Karpas-422 (cell line): Measurements from ENCODE around the gene AK3. TPM values are rescaled to one million over a fixed set of nuclear protein-coding genes. Genes with fewer than 3 reads are reported as not detected.
"Not testable (repeated sequence)": the region's sequence is repeated elsewhere in the genome, so short reads cannot be mapped to it uniquely, and the experiment has no call there.

Source experiments
- DNase-seq: peaks from one replicate; pipeline ENCODE4 v3.0.0-alpha.2; 2015
- H2AFZ ChIP-seq: fragments of 200-600 bp; sonication (generic); 2 replicates; pipeline ENCODE4 v1.6.1; 2014; ENCODE audit warnings: antibody characterized with exemption, low read length, mixed read lengths
- H3K27ac ChIP-seq: fragments of 200-600 bp; sonication (generic); 2 replicates; pipeline ENCODE4 v1.5.1; 2014; ENCODE audit warnings: mild to moderate bottlenecking, low read length, moderate library complexity
- H3K27me3 ChIP-seq: fragments of 200-600 bp; sonication (generic); 2 replicates; pipeline ENCODE4 v1.6.1; 2014; ENCODE audit warnings: low read length, mixed read lengths
- H3K36me3 ChIP-seq: fragments of 200-600 bp; sonication (generic); 2 replicates; pipeline ENCODE4 v1.6.1; 2014; ENCODE audit warnings: low read length, mixed read lengths; ENCODE audit not compliant: insufficient read depth
- H3K4me1 ChIP-seq: fragments of 200-600 bp; sonication (generic); 2 replicates; pipeline ENCODE4 v1.6.1; 2014; ENCODE audit warnings: mild to moderate bottlenecking, low read length, mixed read lengths
- H3K4me2 ChIP-seq: fragments of 200-600 bp; sonication (generic); 2 replicates; pipeline ENCODE4 v1.6.1; 2014; ENCODE audit warnings: low read length, low read depth, mild to moderate bottlenecking; ENCODE audit not compliant: poor library complexity, severe bottlenecking
- H3K4me3 ChIP-seq: fragments of 200-600 bp; sonication (generic); 2 replicates; pipeline ENCODE4 v1.5.1; 2014; ENCODE audit warnings: mild to moderate bottlenecking, antibody characterized with exemption, low read length, mixed read lengths
- H3K79me2 ChIP-seq: fragments of 200-600 bp; sonication (generic); 2 replicates; pipeline ENCODE4 v1.6.1; 2014; ENCODE audit warnings: mild to moderate bottlenecking, low read length, mixed read lengths
- H3K9ac ChIP-seq: fragments of 200-600 bp; sonication (generic); 2 replicates; pipeline ENCODE4 v1.6.0; 2014; ENCODE audit warnings: low read length
- H3K9me2 ChIP-seq: fragments of 200-600 bp; sonication (generic), shearing (Covaris generic); replicated peaks from 2 replicates; pipeline ENCODE4 v1.6.0; 2014; ENCODE audit warnings: mild to moderate bottlenecking, low read length, moderate library complexity; ENCODE audit not compliant: insufficient read depth
- H3K9me3 ChIP-seq: fragments of 300-700, 200-600 bp; sonication (generic); 2 replicates; pipeline ENCODE4 v1.6.1; 2014; ENCODE audit warnings: low read length, mixed read lengths
- H4K20me1 ChIP-seq: fragments of 200-600 bp; sonication (generic); 2 replicates; pipeline ENCODE4 v1.6.1; 2014; ENCODE audit warnings: mild to moderate bottlenecking, antibody characterized with exemption, low read length, low read depth; ENCODE audit not compliant: insufficient read depth
- total RNA-seq: library from RNA; depleted of rRNA; stranded (reverse); fragments of >200 nt; shearing (Covaris generic); gene quantifications from 2 replicates; pipeline ENCODE4 v1.2.3, GENCODE V29; 2014; ENCODE audit warnings: low replicate concordance; rRNA removed

Gene AK3
- total RNA-seq: 49.8 and 67.3 TPM in 2 replicates

DNA sequence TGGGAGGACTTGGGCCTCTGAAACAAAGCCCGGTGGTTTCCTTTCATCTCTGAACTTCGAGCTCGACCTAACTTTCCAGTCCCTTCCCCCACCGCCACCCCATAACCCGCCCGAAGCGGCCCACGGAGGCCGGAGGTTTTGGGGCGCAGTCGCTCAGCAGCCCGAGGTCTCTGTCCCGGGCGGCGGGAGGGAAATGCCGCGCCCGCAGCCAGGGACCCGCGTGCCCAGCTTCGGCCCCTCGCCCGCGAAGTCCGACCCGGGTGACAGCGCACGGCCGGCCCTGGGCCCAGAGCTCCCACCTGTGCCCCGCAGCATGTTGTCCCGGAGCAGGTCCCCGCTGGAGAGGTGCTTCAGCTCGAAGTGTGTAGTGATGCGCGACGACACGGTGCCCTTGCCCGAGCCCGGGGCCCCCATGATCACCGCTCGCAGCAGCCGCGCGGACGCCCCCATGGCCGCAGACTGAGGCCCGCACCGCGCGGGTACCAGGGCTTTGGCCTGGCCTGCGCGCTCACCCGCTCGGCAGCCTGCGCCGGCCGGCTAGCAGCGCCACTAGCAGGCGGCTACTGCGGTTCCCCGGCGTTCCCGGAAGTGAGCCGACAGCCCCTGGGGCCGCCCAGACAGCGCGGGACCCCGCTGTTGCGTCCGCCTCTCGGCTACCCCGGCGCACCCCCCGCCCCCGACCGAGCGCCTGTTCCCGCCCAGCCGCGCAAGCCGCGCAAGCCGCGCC is at the start of gene AK3:
Gene AK3 (minus strand): TSS at position 565 of the 727 bp plus-strand sequence. CDS start 115 bp downstream, at position 450.
- Histone ChIP-seq H4K20me1 (peaks cover 6% of the 10 kb centered on the region; the same call in 1 of the 2 replicates), H3K4me2 (peak within 1 kb of the TSS; percentile 96), H3K9me3 (no peaks in the 10 kb centered on the region), H3K36me3 (0 out of 2 replicates have a peak, but pooled peaks cover 3% of the 10 kb centered on the region), H3K79me2 (peaks cover 50% of the 10 kb centered on the region), H3K27ac (peak within 1 kb of the TSS; percentile 61), H3K27me3 (0 out of 2 replicates have a peak, but pooled peaks cover 3% of the 10 kb centered on the region), H3K9ac (peak within 1 kb of the TSS; percentile 95), H3K4me1 (peaks cover 26% of the 10 kb centered on the region), H2AFZ (peak within 1 kb of the TSS; percentile 97), H3K9me2 (no peaks in the 10 kb centered on the region), H3K4me3 (peak within 1 kb of the TSS; percentile 92)
- peak; percentile 95 for DNase-seq

DNA sequence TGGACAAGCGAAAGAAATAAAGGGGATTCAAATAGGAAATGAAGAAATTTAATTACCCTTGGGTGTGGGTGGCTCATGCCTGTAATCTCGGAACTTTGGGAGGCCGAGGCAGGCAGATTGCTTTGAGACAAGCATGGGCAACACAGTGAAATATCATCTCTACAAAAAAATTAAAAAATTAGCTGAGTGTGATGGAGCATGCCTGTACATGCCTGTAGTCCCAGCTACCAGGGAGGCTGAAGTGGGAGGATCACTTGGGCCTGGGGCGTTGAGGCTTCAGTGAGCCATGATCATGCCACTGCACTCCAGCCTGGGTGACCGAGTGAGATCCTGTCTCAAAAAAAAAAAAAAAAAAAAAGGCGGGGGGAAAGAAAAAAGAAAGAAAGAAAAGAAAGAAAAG is 47.7 kb upstream of the AK3 start:
- H3K9me2 ChIP-seq: no peaks in the 10 kb centered on the region
- H3K36me3 ChIP-seq: no peaks in the 10 kb centered on the region
- no peak overlapping the region for H2AFZ ChIP-seq
- H3K4me1 ChIP-seq: peaks cover 10% of the 10 kb centered on the region
- H3K9ac ChIP-seq: no peak overlapping the region
- no peak overlapping the region for H3K4me3 ChIP-seq
- peaks cover 9% of the 10 kb centered on the region for H3K79me2 ChIP-seq
- no peak overlapping the region for H3K27ac ChIP-seq
- H3K9me3 ChIP-seq: no peaks in the 10 kb centered on the region
- H3K4me2 ChIP-seq: no peak overlapping the region
- no peaks in the 10 kb centered on the region for H3K27me3 ChIP-seq
- H4K20me1 ChIP-seq: peaks cover 4% of the 10 kb centered on the region; the same call in 1 of the 2 replicates
- DNase-seq: no peak

DNA sequence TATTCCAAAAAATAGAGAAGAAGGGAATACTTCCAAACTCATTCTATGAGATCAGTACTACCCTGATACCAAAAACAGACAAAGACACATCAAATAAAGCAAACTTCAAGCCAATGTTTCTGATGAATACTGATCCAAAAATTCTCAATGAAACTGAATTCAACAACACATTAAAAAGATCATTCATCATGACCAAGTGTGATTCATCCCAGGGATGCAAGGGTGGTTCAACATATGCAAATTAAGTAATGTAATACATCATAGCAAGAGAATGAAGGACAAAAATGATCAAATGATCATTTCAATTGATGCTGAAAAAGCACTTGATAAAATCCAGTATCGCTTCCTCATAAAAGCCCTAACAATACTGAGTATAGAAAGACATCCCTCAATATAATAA is 46.9 kb upstream of the AK3 start:
- Histone ChIP-seq H3K9me3 (no peaks in the 10 kb centered on the region), H3K4me1 (peaks cover 9% of the 10 kb centered on the region), H2AFZ (no peak overlapping the region), H3K79me2 (peaks cover under 1% of the 10 kb centered on the region), H3K36me3 (no peaks in the 10 kb centered on the region), H3K9me2 (no peaks in the 10 kb centered on the region), H3K9ac (no peak overlapping the region), H3K4me2 (no peak overlapping the region), H3K27ac (no peak overlapping the region), H4K20me1 (no peaks in the 10 kb centered on the region), H3K4me3 (no peak overlapping the region), H3K27me3 (no peaks in the 10 kb centered on the region)
- DNase-seq: no peak

DNA sequence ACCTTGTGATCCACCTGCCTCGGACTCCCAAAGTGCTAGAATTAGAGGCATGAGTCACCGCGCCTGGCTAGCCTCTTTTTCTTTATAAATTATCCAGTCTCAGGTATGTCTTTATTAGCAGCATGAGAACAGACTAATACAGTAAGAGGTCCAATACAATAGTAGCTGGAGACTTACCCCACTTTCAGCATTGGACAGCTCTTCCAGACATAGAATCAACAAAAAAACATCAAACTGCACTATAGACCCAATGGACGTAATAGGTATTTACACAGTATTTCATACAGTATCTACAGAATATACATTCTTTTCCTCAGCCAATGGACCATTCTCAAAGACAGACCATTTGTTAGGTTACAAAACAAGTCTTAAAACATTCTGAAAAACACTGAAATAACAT is 45.6 kb upstream of the AK3 start:
- H3K9ac ChIP-seq: no peak overlapping the region
- H3K27me3 ChIP-seq: no peaks in the 10 kb centered on the region
- no peaks in the 10 kb centered on the region for H4K20me1 ChIP-seq
- no peak overlapping the region for H2AFZ ChIP-seq
- DNase-seq: no peak
- peaks cover 2% of the 10 kb centered on the region; the same call in 1 of the 2 replicates for H3K4me1 ChIP-seq
- no peaks in the 10 kb centered on the region for H3K9me3 ChIP-seq
- no peaks in the 10 kb centered on the region for H3K36me3 ChIP-seq
- H3K27ac ChIP-seq: no peak overlapping the region
- H3K4me3 ChIP-seq: no peak overlapping the region
- H3K79me2 ChIP-seq: no peaks in the 10 kb centered on the region
- H3K4me2 ChIP-seq: no peak overlapping the region
- no peaks in the 10 kb centered on the region for H3K9me2 ChIP-seq

DNA sequence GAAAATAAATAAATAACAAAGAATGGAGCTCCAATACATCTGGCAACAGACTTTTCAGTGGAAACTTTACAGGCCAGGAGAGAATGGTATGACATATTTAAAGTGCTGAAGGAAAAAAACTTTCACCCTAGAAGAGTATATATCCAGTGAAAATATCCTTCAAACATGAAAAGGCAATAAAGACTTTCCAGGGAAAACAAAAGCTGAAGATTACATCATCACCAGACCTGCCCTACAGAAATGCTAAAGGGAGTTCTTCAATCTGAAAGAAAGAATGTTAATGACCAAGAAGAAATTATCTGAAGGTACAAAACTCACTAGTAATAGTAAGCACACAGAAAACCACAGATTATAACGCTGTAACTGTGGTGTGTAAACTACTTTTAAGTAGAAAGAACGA is 43.4 kb upstream of the AK3 start:
- Histone ChIP-seq H3K36me3 (no peaks in the 10 kb centered on the region), H4K20me1 (no peaks in the 10 kb centered on the region), H3K4me1 (no peaks in the 10 kb centered on the region), H3K79me2 (no peaks in the 10 kb centered on the region), H2AFZ (no peak overlapping the region), H3K27me3 (no peaks in the 10 kb centered on the region), H3K4me2 (no peak overlapping the region), H3K4me3 (no peak overlapping the region), H3K9ac (no peak overlapping the region), H3K9me3 (no peaks in the 10 kb centered on the region), H3K9me2 (no peaks in the 10 kb centered on the region), H3K27ac (no peak overlapping the region)
- no peak for DNase-seq

DNA sequence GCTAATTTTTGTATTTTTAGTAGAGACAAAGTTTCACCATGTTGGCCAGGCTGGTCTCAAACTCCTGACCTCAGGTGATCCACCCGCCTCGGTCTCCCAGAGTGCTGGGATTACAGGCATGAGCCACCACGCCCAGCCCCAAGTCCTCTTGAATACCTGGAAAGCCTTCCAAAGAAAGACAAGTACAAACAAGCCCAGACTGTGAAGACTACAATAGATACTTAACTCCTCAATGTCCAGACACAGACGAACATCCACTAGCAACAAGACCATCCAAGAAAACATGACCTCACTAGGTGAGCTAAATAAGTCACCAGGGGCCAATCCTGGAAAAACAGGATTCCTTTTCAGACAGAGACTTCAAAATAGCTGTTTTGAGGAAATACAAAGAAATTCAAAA is 42.2 kb upstream of the AK3 start:
- not testable (repeated sequence) for DNase-seq, H3K9me2 ChIP-seq, H2AFZ ChIP-seq

DNA sequence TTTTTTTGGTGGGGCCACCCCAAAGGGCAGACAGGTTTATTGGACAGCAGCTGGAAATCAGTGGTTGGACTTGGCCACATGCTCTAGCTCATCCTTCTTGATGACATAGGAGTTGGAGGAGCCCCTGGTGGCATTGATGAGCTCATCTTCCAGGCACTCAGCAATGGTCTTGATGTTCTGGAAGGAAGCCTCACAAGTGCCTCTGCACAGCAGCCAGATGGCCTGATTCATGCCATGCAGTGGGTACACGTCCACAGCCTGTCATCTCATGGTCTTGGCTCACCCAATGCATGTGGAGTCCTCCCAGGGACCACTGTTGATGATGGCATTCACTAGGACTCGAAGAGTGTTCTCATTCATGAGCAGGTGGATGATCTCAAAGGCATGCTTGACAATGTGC is 40.4 kb upstream of the AK3 start:
- DNase-seq: no peak
- no peak overlapping the region for H3K4me2 ChIP-seq
- H3K36me3 ChIP-seq: no peaks in the 10 kb centered on the region
- H3K4me1 ChIP-seq: no peaks in the 10 kb centered on the region
- no peaks in the 10 kb centered on the region for H3K9me2 ChIP-seq
- H3K27ac ChIP-seq: no peak overlapping the region
- no peak overlapping the region for H3K9ac ChIP-seq
- H4K20me1 ChIP-seq: no peaks in the 10 kb centered on the region
- H3K27me3 ChIP-seq: no peaks in the 10 kb centered on the region
- H3K9me3 ChIP-seq: no peaks in the 10 kb centered on the region
- no peak overlapping the region for H3K4me3 ChIP-seq
- H3K79me2 ChIP-seq: no peaks in the 10 kb centered on the region
- no peak overlapping the region for H2AFZ ChIP-seq

More for the DNA sequence above, 42.2 kb upstream of the AK3 start:
- not testable (repeated sequence) for H3K79me2 ChIP-seq, H3K9me3 ChIP-seq, H3K36me3 ChIP-seq, H3K27me3 ChIP-seq, H3K4me2 ChIP-seq, H4K20me1 ChIP-seq, H3K4me1 ChIP-seq, H3K9ac ChIP-seq, H3K27ac ChIP-seq, H3K4me3 ChIP-seq

DNA sequence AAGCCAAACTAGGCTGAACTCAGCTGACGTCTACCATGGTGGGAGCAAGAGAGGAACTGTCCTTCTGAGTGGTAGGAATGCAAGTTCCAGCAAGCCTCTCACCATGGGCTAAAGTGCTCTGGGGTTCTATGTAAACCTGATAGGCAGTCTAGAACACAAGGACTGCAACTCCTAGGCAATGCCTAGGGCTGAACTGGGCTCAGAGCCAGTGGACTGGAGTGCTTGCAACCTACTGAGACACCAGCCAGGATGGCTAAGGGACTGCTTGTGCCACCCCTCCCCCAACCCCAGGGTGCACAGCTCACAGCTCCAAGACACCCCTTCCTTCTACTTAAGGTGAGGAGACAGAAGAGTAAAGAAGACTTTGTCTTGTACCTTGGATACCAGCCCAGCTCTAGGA is 39.6 kb upstream of the AK3 start:
- Histone ChIP-seq H3K4me3 (no peak overlapping the region), H3K9me2 (no peaks in the 10 kb centered on the region), H2AFZ (no peak overlapping the region), H3K9ac (no peak overlapping the region), H4K20me1 (no peaks in the 10 kb centered on the region), H3K4me2 (no peak overlapping the region), H3K36me3 (no peaks in the 10 kb centered on the region), H3K27me3 (no peaks in the 10 kb centered on the region), H3K79me2 (no peaks in the 10 kb centered on the region), H3K27ac (no peak overlapping the region), H3K4me1 (no peaks in the 10 kb centered on the region), H3K9me3 (no peaks in the 10 kb centered on the region)
- DNase-seq: no peak
